ENCODE data around the gene ARPC5. TPM values are rescaled to one million over a fixed set of nuclear protein-coding genes. Genes with fewer than 3 reads are reported as not detected.

Gene ARPC5
- total RNA-seq, 3 donors from 2014 or later, result 101 to 158 (median 123) TPM

- no peak for DNase-seq
- peak; percentile 27 for ATAC-seq
- no peaks in the 10 kb centered on the region for H3K4me1 ChIP-seq (ENCODE audit: low read depth)
- TF ChIP-seq, protein P1, sequence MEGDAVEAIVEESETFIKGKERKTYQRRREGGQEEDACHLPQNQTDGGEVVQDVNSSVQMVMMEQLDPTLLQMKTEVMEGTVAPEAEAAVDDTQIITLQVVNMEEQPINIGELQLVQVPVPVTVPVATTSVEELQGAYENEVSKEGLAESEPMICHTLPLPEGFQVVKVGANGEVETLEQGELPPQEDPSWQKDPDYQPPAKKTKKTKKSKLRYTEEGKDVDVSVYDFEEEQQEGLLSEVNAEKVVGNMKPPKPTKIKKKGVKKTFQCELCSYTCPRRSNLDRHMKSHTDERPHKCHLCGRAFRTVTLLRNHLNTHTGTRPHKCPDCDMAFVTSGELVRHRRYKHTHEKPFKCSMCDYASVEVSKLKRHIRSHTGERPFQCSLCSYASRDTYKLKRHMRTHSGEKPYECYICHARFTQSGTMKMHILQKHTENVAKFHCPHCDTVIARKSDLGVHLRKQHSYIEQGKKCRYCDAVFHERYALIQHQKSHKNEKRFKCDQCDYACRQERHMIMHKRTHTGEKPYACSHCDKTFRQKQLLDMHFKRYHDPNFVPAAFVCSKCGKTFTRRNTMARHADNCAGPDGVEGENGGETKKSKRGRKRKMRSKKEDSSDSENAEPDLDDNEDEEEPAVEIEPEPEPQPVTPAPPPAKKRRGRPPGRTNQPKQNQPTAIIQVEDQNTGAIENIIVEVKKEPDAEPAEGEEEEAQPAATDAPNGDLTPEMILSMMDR (IDR thresholded peaks at IDR 0.05), result no peak
- H3K9me3 ChIP-seq, result no peaks in the 10 kb centered on the region
- no peak overlapping the region for H3K4me3 ChIP-seq
- no peaks in the 10 kb centered on the region for H3K36me3 ChIP-seq (ENCODE audit: low read depth)
- intact Hi-C loops (cut with DNase I, micrococcal nuclease), result no loop called here
Observed at GRCh38 chr1:183609759-183610452, 25.7 kb downstream of the ARPC5 start.

GRCh38 chr1:183609313-183609712, 26.3 kb downstream of the ARPC5 start:
- ATAC-seq (peak; percentile 88), DNase-seq (peak in 2 of 3 donors; percentile 38 to 48)
- Histone ChIP-seq H3K4me3 (no peak overlapping the region), H3K36me3 (ENCODE audit: low read depth) (no peaks in the 10 kb centered on the region), H3K4me1 (ENCODE audit: low read depth) (no peaks in the 10 kb centered on the region), H3K9me3 (no peaks in the 10 kb centered on the region)
- intact Hi-C loops (cut with DNase I, micrococcal nuclease), result no loop called here
- TF ChIP-seq, protein P1 (IDR thresholded peaks at IDR 0.05), result no peak

DNA sequence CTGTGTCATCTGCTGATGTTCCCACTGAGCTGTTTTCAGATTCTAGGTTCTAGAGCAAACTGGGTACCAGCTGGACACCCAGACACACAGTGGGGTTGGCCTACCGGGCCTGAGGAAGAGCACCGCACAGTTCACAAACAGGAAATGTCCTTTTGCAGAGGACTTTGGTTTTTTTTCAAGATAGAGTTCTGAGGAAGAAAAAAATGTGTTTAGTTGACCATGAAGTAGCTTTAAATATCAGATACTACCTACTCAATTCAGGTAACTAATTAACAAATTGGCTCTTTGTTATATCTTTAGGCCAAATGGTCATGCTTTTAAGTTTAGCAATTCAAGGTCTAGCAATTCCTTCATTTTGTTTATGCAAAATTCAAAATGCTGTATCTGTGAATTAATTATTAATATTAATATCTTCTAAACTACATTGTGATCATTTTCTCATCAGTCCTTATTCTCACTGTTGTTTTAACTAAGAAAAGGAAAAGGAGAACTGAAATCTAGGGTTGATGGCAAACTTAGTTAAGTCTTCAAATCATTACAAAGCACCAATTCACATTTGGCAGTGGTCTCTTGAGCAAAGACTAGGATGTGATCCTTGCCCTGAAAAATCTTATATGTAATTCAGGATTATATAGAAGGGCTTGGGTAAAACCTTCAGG, 28.1 kb downstream of the ARPC5 start:
- ATAC-seq, result no peak
- H3K4me1 ChIP-seq (ENCODE audit: low read depth), result no peaks in the 10 kb centered on the region
- TF ChIP-seq, protein P1 (IDR thresholded peaks at IDR 0.05), result no peak
- H3K4me3 ChIP-seq, result no peak overlapping the region
- H3K9me3 ChIP-seq, result no peaks in the 10 kb centered on the region
- no peaks in the 10 kb centered on the region for H3K36me3 ChIP-seq (ENCODE audit: low read depth)
- intact Hi-C loops (cut with DNase I, micrococcal nuclease), result no loop called here
- DNase-seq, result no peak

DNA sequence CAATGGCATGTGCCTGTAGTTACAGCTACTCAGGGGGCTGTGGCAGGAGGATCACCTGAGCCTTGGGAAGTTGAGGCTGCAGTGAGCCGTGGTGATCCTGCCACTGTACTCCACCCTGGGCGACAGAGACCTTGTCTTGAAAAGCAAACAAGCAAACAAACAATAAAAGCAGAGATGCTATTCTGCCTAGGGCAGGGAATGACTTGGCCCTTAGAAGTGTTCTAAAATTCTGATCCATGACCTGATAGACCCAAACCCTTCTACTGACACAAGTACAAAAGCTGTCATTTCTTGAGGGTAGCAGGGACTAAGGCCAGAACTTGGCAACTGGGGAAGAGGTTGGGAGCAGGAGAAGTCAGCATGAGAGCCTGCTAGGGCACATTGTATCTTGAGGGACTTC, 29.7 kb downstream of the ARPC5 start:
- TF ChIP-seq, protein P1 (IDR thresholded peaks at IDR 0.05), result no peak
- no peak overlapping the region for H3K4me3 ChIP-seq
- intact Hi-C loops (cut with DNase I, micrococcal nuclease), result no loop called here
- DNase-seq (no peak), ATAC-seq (no peak)
- H3K36me3 ChIP-seq (ENCODE audit: low read depth), result no peaks in the 10 kb centered on the region
- H3K9me3 ChIP-seq, result no peaks in the 10 kb centered on the region
- no peaks in the 10 kb centered on the region for H3K4me1 ChIP-seq (ENCODE audit: low read depth)

GRCh38 chr1:183604815-183605214, 30.8 kb downstream of the ARPC5 start:
- no peaks in the 10 kb centered on the region for H3K9me3 ChIP-seq
- intact Hi-C loops (cut with DNase I, micrococcal nuclease), result no loop called here
- TF ChIP-seq, protein P1 (IDR thresholded peaks at IDR 0.05), result no peak
- ATAC-seq (peak; percentile 17), DNase-seq (no peak)
- H3K4me1 ChIP-seq (ENCODE audit: low read depth), result no peaks in the 10 kb centered on the region
- H3K4me3 ChIP-seq, result no peak overlapping the region
- no peaks in the 10 kb centered on the region for H3K36me3 ChIP-seq (ENCODE audit: low read depth)
